ENCODE data around the gene POU2AF1. TPM values are rescaled to one million over a fixed set of nuclear protein-coding genes. Genes with fewer than 3 reads are reported as not detected.
"Not testable (repeated sequence)": the region's sequence is repeated elsewhere in the genome, so short reads cannot be mapped to it uniquely, and the experiment has no call there.

Gene POU2AF1
- polyA plus RNA-seq, 1 donor = 0.19 TPM

DNA sequence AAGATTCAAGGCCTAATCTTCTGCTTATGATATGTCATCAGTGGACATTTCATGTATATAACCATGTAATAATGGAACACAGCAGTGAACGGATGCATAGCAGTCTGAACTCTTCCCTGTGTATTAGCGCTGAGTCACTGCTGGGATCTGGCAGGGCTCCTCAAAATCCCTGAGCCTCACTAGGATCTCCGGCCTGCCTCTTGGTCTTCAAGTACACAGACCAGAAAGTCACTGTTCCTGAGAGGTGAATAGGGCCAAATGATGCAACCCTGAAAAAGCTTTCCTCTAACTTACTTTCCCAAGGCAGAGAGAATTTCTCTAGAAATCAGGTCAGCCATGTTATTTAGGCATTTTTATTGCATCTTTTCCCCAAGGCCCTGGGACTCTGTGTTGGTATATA is 35.0 kb downstream of the POU2AF1 start:
- DNase-seq = peak; percentile 72

DNA sequence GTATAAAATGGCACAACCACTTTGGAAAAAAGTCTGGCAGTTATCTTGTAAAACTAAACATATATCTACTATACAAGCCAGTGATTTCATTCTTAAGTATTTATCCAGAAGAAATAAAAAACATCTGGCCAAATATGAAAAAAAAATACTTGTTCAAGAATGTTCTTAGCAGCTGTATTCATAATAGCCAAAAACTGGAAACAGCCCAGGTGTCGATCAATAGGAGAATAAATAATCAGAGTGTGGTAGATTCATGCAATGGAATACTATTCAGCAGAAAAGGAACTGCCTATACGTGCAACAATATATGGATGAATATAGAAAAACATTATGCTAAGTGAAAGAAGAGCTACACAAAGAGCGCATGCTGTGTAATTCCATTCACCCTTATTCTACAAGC is 36.7 kb downstream of the POU2AF1 start:
- DNase-seq = no peak

DNA sequence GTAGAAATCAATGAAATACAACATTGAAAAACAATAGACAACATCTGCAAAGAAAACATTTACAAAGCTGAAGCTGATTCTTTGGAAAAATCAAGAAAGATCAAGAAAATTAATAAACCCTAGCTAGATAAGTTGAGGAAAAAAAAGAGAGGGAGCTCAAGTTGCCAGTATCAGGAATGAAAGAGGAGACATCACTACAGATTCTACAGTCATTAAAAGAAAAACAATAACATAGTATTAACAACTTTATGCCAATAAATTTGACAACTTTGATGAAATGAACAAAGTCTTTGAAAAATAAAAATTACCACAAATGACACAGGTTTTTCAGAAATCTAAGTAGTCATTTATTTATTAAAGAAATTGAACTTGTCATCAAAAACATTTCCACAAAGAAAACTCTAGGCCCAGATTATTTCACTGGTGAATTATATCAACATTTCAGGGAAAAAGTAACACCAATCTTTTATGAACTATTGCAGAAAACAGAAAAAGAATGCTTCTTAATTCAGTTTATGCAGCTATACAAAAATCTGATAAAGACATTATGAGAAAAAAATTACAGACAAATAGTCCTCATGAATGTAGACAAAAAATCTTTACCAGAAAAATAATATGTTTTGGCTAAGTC is 39.2 kb downstream of the POU2AF1 start:
- no peak for DNase-seq

DNA sequence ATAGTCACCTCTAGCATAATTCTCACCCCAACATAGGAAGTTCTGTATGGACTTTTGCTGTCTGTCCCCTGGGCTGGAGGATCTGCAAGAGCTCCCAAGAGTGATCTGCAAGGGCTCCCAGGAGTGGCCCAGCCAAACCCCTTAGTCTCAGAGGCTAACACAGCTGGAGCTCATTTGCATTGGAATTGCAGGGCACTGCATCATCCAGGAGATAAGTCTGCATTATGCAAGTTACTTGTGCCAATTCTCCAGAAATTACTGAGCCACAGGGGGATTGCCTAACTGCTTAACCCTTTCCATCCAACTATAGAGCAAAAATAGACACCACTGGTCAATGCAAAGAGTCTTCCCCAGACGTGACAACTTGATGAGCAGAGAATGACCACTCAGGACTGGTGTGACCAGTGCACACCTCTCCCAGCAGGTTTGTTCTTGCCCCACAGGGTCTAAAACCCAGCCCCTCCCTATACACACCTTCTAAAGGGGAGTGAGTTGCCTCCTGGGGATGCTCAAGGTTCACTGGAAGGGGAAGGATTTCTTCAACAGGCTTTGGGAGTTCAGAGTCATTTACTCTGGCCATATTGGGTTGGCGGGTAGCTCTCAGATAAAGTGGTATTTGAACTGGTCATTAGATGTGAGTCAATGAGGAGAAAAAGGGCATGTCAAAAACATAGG is 42.4 kb downstream of the POU2AF1 start:
- DNase-seq = no peak

DNA sequence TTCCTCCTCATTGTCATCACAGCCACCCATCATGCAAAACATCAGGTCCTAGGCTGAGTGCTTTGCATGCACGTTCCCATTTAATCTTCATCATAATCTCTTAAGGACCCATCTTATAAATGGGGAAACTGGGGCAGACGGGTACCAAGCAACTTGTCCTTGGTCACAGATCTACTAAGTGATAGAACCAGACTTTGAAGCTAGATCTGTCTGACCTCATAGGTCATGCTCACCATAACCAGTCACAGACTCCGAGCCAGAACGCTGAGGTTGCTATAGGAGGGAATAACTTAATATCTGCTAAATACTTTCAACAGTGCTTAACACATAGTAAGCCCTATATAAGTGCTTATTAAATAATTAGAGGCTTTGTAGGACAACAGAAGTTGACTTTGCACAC is 43.0 kb downstream of the POU2AF1 start:
- DNase-seq = no peak

DNA sequence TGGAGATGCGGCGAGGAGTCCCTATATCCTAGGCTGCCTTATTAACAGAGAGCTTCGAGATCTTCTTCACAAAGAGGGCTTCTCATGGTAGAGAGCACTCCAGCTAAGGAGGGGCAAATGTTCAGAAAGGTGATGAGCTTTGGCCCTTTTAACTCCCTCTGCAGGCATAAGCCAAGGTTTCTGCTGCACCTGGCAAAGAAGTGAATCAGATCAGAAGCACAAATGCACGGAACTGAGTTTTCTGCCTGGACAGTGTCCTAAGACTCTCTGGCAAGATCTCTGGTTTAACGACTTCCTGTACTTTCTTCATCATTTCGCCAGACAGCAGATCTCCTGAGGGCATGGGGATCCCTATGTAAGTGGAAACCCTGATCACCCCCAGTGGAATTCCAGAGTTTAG is 43.5 kb downstream of the POU2AF1 start:
- DNase-seq = no peak

DNA sequence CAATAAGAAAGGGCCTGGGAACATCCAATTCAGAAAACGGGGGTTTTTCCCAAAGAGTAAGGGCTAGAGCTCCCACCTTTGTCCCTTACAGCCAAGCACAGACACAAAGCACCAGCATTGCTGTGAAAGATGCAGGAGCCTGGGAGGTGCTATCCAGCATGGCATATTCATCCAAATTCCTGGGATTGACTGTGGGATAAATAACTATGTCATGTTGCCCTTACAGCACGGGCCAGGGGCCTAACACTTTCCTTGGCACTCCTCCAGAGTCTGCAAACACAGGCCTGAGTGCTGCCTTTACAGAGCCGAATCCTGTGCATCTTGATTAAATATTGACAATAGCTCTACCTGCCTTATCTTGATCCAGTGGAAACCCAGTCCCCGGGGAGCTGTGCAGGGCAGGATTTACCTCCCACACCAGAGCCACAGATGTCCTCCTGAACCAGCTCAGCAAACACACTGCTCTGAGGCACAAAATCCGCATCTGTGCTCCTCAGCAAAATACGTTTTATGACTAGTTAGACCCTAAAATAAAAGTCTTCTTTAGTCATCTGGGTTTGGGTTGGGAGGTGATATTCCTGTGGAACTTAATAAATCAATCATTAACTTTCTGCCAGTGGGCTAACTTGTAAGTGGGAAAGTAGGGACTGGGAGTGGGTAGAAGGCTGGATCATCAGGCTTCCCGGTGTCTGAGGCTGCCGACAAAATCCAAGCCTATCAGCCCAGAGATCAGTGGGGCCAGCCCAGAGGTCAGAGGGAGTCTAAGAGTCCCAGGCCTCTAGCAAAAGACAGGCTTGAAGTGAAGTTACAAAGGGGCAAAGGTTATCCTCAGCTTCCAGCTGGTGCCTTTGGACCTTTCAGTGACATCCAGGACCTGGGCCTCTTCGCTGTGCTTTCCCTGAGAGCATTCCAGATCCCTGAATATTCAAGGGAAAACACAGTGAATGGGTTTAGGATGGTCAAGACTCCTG is 44.3 kb downstream of the POU2AF1 start:
- DNase-seq = no peak

DNA sequence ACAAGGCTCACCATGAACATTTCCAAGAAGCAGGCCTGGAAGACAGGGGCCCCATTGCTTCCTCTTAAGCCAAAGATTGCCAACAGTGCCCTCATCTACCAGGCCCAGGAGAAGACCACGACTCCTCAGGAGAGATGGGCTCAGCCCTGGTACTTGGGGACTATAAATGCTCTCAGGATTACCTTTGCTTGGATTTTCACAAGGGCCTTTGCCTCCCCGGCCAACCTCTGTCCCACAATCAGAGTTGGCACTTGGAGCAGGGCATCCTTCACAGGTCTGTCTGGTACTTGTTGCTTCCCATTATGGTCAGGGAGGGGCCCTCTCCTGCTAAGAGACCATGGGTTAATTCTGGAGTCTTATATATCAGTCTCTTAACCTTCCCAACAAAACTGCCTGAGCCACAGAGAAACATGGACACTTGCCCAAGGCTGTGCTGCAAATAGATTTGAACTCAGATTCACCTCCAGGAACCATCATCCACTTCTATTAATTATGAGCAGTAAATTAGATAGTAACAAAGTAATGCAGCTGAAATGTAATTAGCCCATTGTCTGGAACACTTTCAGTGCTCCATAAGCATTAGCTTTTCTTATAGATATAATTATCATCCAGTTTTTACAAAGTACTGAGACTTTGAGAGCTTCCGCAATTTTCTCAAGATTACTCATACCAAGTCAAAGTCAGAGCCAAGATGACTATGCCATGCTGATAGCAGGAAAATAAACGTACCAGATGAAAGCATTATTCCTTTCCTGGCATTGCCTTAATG is 47.2 kb downstream of the POU2AF1 start:
- DNase-seq = no peak

DNA sequence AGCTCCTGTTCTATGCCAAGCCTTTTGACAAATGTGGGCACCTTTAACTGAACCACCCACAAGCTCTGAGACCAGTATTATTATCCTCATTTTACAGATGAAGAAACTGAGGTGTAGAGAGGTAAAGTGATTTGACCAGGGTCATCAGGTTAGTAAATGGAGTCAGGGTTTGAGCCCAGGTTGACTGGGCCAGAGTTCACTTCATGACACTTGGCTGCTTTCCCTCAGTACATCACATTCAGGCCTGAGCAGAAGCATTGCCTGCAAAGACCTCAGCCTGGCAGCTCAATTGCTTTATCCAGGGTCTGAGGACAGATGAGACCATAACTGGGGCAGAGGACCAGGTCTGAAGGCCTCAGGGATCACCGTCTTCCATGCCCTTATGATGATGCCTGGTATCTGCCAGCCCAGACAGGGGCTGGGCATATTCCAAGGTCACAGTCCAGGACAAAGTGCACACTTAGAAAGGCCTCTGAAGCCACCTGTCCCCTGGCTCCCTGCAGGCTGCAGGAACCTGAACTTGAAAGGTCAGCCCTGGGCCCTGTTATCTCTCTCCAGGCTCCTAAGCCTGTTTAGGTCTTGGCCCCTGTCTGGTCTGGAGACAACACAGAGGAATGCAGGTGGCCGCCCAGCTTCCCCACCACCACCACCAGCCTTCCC is 48.7 kb downstream of the POU2AF1 start:
- DNase-seq = no peak

DNA sequence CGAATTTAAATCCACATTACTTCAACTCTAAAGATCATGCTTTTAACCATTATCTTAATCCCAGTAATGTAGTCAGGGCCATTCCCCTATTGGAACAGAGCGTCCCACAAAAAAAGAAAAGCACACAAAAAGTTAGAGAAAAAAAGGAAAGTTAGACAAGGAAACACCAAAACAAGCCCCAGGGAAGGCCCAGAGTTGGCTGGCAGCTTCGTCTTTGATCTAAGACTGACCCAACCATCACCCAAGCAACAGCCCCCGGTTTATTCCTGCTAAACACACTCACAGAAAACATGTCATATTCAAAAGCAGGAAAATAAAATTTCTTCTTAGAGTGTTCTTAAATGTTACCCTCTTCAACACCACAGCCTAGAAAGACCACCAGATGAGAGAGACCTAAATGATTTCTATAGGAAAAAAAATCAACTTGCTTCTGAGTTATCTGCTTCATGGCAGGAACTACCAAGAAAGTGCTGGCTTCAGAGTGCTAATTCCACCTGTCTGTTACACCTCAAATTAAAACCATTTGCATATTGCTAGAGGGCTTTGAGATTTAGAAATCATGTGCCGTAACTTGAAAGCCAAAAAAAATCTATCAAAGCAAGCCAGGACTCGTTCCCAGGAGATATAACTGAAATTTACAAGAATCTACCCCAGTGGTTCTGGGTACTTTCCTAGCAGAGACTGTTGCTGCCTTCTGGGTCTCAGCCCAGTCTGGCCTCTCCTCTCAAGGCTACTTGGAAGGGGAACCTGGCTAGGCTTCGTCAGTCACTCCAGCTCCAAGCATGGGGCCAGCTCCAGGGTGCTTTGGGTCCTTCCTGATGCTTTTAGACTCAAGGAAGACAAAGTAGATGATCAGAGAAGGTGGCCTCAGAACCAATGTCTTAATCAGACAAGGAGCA is 49.5 kb downstream of the POU2AF1 start:
- DNase-seq = no peak

DNA sequence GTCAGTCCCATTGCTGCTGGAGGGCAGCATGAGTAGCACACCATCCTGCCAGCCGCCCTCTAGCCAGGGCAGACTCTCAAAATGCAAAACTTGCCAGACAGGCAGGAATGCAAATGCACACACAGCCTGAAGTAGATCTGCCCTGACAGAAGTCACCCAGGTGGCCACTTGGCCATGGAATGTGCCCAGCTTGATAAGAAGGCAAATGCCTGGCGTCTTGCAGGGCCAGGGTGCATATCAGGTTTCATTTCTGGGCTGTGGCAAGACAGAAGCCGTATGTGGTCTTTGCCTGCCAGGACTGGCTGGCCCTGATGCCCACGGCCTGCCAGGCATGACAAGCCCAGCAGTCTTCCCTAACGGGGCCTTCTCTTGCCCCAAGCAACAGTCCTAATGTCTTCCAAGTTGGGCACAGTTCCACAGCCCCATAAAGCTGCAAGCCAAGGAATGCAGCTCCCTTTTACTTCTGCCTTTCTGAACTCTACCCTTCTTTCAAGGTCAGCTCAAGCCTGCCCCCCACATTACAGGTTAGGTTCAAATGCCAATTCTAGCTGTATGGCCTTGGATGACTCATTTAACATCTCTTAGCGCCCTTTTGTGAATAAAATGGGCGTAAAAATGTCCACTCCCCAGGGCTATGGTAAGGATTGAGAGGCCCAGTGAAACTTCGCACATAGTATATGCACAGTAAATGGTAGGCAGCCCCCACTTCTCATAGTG is 51.0 kb downstream of the POU2AF1 start:
- no peak for DNase-seq

DNA sequence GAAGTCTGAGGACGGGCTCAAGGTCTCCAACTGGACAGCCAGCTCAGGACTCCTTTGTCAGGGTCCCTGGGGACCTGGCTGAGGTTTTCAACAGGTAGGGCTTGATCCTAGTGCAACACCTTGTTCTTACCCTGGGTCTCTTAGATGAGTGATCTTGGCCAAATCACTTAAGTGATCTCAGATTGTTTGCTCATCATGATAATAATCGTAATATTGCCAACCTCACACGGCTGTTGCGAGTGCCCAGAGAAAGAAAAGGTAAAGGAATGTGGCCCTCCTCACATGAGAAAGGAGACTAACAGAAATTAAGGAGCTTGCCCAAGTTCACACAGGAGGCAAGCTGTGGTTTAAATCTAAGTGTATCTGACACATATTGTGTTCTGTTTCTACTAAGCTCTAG is 52.3 kb downstream of the POU2AF1 start:
- DNase-seq = no peak

DNA sequence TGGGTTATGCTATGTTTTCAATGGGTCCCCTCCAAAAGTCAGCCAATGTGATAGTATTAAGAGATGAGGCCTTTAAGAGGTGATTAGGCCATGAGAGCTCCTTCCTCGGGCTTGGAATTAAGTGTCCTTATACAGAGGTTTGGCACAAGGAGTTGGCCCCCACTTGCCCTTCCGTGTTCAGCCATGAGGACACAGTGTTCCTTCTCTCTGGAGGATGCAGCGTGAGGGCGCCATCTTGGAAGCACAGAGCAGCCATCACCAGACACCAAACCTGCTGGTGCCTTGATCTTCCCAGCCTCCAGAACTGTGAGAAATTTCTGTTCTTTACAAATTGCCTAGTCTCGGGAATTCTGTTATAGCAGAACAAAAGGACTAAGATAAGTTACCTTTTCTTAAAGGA is 53.8 kb downstream of the POU2AF1 start:
- DNase-seq = no peak

DNA sequence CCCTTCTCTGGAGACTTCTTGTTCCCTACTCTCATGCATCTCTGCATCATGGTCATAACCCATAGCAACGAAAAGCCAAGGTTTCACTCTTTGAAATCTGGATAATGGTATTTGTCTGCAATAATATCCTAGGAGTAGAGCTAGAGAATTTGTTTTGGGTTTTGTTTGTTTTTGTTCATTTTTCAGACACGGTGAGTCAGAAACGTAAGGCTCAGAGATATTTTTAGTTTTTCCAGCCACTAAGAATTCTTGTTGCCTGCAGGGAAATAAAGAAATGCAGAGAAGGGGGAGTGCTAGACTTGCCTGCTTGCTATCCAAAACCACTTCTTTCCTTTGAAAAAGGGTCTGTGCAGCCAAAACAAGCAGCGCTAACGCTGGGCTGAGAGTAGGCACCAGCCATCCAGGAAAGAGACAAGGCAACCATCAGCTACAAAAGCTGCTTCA is 54.8 kb downstream of the POU2AF1 start:
- no peak for DNase-seq

DNA sequence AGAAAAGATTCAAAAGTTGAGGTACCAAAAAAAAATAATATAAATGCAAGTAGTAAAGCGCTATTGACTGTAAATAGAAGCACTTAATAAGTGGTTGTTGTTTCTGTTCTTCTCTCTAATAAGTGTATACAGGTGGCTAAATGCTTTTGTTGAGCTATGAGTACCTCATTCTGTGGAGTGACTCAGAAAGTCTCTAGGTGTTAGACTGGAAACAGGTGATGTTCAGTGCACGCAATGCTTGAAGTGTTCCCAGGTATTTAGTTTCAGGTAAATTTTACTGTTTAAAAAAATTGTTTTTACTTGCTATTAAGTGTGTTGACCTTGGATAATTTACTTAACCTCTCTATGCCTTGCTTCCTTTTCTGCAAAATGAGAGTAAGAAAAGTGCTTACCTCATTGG is 56.5 kb downstream of the POU2AF1 start:
- no peak for DNase-seq

DNA sequence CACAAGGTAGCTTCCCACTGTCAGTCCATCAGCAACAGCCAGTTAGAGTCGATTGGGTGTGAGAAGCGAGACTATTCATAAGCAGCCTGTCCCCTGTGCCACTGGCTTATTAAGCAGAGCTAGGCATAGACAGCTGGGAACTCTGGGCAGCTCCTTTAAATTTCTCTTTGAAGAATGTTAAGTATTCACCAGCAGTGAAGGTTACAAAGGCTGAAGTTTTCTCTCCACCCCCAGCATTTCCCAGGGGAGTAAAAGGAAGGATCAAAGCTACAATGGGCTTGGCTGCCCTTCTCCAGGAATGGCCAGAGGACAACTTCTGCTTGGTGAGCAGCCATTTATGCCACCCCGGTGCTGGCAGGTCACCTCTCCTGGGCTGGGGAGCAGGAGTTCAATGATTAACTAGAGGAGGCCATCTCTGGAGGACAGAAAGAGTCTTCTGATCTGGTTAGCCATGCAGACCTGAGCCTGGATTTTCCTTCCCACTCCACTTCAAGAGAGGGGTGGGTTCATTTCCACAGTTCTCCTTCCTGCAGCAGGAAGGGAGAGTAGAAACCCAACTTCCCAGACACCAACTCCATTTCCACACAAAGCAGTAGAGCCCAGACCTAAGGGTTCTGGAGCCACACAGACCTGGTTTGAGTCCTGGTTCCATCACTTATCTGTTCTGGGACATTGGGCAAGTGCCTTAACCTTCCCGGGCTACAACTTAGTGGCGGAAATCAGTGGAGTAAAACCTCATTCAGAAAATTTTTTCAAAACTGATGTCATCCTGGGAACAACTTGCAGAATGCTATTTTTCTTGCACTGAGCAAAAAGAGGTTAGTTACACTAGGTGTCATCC is 58.1 kb downstream of the POU2AF1 start:
- no peak for DNase-seq

DNA sequence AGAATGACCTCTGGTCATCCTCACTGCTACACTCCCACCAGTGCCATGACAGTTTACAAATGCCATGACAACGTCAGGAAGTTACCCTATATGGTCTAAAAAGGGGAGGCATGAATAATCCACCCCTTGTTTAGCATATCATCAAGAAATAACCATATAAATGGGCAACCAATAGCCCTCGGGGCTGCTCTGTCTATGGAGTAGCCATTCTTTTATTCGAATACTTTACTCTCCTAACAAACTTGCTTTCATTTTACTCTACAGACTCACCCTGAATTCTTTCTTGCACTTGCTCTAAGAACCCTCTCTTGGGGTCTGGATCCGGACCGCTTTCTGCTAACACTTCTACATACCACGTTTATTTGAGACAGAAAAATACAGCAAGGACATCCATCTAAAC is 58.9 kb downstream of the POU2AF1 start:
- not testable (repeated sequence) for DNase-seq

DNA sequence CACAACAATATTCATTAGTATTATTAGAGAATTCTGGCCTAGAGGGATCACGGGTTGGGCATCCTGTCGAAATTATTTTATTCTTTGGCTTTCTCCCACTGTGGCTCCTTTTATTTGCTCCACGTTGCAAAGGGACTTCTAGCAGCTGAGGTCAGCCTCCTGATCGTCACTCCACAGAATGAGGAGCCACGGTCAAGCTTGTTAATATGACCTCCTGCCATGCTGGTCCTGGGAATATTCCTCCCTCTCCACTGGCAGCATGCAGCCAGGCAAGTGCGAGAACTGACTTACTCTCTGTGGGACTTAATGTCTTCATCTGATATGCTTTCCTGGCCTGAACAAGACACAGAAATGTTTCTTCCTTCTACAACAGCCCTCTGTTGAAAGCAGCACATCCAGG is 59.8 kb downstream of the POU2AF1 start:
- no peak for DNase-seq

DNA sequence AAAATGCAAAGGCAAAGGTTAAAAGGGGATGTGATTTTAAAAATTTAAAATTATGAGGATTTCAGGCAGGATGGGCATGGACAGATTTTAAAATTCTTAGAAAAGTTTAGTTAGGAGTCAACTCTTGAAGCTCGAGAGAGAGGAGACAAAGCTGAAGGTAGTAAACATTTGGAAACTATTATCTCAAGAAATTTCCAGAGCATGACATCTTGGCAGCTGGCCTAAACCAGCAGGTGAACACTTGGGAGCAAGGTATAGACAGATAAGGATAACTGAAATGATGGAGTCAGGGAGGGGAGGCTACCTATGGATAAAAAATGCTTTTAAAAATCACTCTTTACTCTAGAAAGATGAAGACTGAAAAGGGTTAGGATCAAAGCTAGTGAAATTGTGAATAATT is 67.0 kb downstream of the POU2AF1 start:
- DNase-seq = no peak
